NCI-H345 treated with DMSO at 0.1 percent for 48 hours (cell line): ENCODE data around the gene PIK3R3.
"Not testable (repeated sequence)": the region's sequence is repeated elsewhere in the genome, so short reads cannot be mapped to it uniquely, and the experiment has no call there.

ENCODE experiments used
- DNase-seq: peaks from one replicate; lab custom pipeline; 2025; ENCODE audit not compliant: unreplicated experiment; lab: John Stamatoyannopoulos, UW

Gene PIK3R3

GRCh38 chr1:46070164-46070814 is 62.1 kb downstream of the PIK3R3 start:
- no peak for DNase-seq

- DNase-seq = no peak
These were observed 63.9 kb downstream of the PIK3R3 start for GRCh38 chr1:46068525-46068924.

GRCh38 chr1:46067652-46068051 is 64.8 kb downstream of the PIK3R3 start:
- no peak for DNase-seq

- DNase-seq = no peak
These were observed 67.0 kb downstream of the PIK3R3 start for GRCh38 chr1:46065405-46065804.

- no peak for DNase-seq
These were observed 67.7 kb downstream of the PIK3R3 start for GRCh38 chr1:46064708-46065107.

- DNase-seq = no peak
These were observed 69.6 kb downstream of the PIK3R3 start for GRCh38 chr1:46062651-46063319.

- no peak for DNase-seq
These were observed 71.3 kb downstream of the PIK3R3 start for GRCh38 chr1:46061146-46061545.

- DNase-seq = no peak
These were observed 73.5 kb downstream of the PIK3R3 start for GRCh38 chr1:46058936-46059335.

GRCh38 chr1:46057781-46058180 is 74.6 kb downstream of the PIK3R3 start:
- DNase-seq = no peak

- not testable (repeated sequence) for DNase-seq
These were observed 75.2 kb downstream of the PIK3R3 start for GRCh38 chr1:46057215-46057614.

- DNase-seq = no peak
These were observed 76.1 kb downstream of the PIK3R3 start for GRCh38 chr1:46056325-46056724.

GRCh38 chr1:46053734-46054133 is 78.7 kb downstream of the PIK3R3 start:
- peak; percentile 8 for DNase-seq

GRCh38 chr1:46044116-46044515 is 88.3 kb downstream of the PIK3R3 start:
- DNase-seq = no peak

GRCh38 chr1:46043458-46044017 is 88.9 kb downstream of the PIK3R3 start:
- DNase-seq = no peak

GRCh38 chr1:46041974-46042373 is 90.5 kb downstream of the PIK3R3 start:
- no peak for DNase-seq

- no peak for DNase-seq
These were observed 90.9 kb downstream of the PIK3R3 start for GRCh38 chr1:46041551-46041950.

- no peak for DNase-seq
These were observed 92.8 kb downstream of the PIK3R3 start for GRCh38 chr1:46039571-46040052.

- peak; percentile 72 for DNase-seq
These were observed 95.3 kb downstream of the PIK3R3 start for GRCh38 chr1:46036894-46037839.

GRCh38 chr1:46034601-46035516 is 97.6 kb downstream of the PIK3R3 start:
- DNase-seq = no peak
